DLD1 (cell line): ENCODE results near the gene GAB2.

Source experiments
- in situ Hi-C: cut with HindIII; loops from 2 replicates; pipeline ENCODE4 v1.10.0; 2017; ENCODE audit warnings: low sequenced_read_pairs

GAB2 gene

GRCh38 chr11:78402847-78403246, 14.8 kb downstream of the GAB2 start:
- in situ Hi-C loops: no loop called here

GRCh38 chr11:78400702-78401101, 16.9 kb downstream of the GAB2 start:
- in situ Hi-C loops: no loop called here

GRCh38 chr11:78400116-78400515, 17.5 kb downstream of the GAB2 start:
- in situ Hi-C loops: no loop called here

GRCh38 chr11:78399136-78399535, 18.5 kb downstream of the GAB2 start:
- in situ Hi-C loops: no loop called here

GRCh38 chr11:78398715-78399114, 18.9 kb downstream of the GAB2 start:
- in situ Hi-C loops: no loop called here

- in situ Hi-C loops: no loop called here
Observed at GRCh38 chr11:78397398-78397797, 20.2 kb downstream of the GAB2 start.

- in situ Hi-C loops: no loop called here
Observed at GRCh38 chr11:78395597-78395996, 22.0 kb downstream of the GAB2 start.

GRCh38 chr11:78392854-78393253, 24.8 kb downstream of the GAB2 start:
- in situ Hi-C loops: no loop called here

- in situ Hi-C loops: no loop called here
Observed at GRCh38 chr11:78391424-78391823, 26.2 kb downstream of the GAB2 start.

- in situ Hi-C loops: no loop called here
Observed at GRCh38 chr11:78390809-78391208, 26.8 kb downstream of the GAB2 start.

- in situ Hi-C loops: no loop called here
Observed at GRCh38 chr11:78386215-78386941, 31.2 kb downstream of the GAB2 start.

GRCh38 chr11:78385205-78385604, 32.4 kb downstream of the GAB2 start:
- in situ Hi-C loops: no loop called here

GRCh38 chr11:78384231-78384630, 33.4 kb downstream of the GAB2 start:
- in situ Hi-C loops: no loop called here

- in situ Hi-C loops: no loop called here
Observed at GRCh38 chr11:78381865-78382264, 35.8 kb downstream of the GAB2 start.

GRCh38 chr11:78380615-78381051, 37.0 kb downstream of the GAB2 start:
- in situ Hi-C loops: no loop called here

GRCh38 chr11:78379039-78379670, 38.5 kb downstream of the GAB2 start:
- in situ Hi-C loops: no loop called here

- in situ Hi-C loops: no loop called here
Observed at GRCh38 chr11:78377625-78378418, 39.8 kb downstream of the GAB2 start.

GRCh38 chr11:78376858-78377257, 40.8 kb downstream of the GAB2 start:
- in situ Hi-C loops: no loop called here

GRCh38 chr11:78374917-78375316, 42.7 kb downstream of the GAB2 start:
- in situ Hi-C loops: no loop called here

- in situ Hi-C loops: no loop called here
Observed at GRCh38 chr11:78373689-78374088, 43.9 kb downstream of the GAB2 start.

GRCh38 chr11:78372114-78372768, 45.4 kb downstream of the GAB2 start:
- in situ Hi-C loops: no loop called here
